ENCODE results near the gene RAB10.

GRCh38 chr2:26122630-26123029 is 88.7 kb downstream of the RAB10 start:
- TF ChIP-seq CTCF (IDR thresholded peaks at IDR 0.05) (no peak), POLR2A (IDR thresholded peaks at IDR 0.05) (no peak)

All from Peyer's patch (tissue), 4 donors.